ENCODE results near the gene NACAD.

The NACAD gene

DNA sequence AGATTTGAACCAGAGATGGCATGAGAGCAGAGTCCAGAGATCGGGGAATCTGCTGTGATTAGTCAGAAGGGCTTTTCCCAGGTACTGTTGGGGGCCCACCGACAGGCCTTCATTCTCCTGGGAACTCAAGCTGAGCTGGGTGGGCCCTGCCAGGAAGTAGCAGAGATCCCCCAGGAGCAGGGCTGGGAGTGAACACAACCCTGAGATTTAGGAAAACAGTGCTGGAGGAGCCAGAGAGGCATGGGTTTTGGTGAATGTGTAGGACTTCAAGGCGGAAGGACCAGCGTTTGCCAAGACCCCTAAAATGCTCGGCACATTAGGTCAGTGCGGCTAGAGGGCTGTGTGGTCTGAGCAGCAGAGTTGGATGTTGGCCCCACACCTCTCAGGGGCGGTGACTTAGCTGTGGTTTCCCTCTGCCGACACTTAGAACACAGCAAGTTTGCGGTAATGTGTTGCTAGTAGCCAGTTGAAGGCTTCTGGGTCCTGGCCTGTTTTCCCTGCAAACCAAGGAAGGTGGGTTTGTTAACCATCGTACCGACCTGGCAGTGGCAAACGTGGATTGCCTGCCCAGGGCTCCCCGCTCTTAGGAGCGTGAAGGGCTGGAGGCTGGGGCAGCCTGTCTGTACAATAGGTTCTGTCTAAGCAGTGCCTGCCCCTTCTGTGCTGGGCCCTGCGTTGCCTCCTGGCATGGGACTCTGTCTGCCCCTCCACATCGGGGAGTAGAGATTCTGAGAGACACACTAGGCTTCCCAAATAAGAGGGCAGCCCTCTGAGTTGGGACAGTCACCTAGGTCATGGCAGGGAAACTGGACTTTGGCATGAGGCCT is 14.0 kb downstream of the NACAD start:
- DNase-seq: no peak

DNA sequence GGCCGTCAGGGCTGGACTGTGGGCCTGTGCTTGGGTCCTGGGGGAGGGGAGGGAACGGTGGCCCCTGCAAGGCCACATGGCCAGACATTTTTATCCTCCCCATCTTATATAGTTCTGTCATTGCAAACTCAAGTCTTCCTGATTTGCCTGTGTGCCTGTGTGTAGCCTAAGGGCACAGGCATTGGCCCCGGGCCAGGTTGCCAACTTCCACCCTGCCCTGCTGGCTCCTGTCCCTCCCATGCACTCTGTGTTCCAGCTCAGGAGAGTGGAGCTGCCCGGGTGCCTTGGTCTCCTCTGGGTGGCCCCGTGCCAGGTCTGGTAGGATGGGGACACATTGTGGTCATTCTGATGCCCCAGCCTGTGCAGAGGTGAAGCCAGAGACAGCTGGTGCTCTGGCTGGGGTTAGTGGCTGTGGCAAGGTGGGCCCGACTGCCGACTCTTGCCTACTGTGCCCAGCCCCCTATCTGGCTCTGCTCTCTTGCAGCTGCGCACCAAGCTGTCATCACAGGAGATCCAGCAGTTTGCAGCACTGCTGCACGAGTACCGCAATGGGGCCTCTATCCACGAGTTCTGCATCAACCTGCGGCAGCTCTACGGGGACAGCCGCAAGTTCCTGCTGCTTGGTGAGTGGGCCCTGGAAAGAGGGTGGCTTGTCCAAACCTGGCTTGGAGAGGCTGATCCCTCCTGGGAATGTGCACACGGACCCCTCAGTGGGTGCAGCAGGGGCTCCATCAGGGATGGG is 14.8 kb downstream of the NACAD start:
- peak in 11 of 51 donors; percentile 18 to 58 (median 38) for DNase-seq

DNA sequence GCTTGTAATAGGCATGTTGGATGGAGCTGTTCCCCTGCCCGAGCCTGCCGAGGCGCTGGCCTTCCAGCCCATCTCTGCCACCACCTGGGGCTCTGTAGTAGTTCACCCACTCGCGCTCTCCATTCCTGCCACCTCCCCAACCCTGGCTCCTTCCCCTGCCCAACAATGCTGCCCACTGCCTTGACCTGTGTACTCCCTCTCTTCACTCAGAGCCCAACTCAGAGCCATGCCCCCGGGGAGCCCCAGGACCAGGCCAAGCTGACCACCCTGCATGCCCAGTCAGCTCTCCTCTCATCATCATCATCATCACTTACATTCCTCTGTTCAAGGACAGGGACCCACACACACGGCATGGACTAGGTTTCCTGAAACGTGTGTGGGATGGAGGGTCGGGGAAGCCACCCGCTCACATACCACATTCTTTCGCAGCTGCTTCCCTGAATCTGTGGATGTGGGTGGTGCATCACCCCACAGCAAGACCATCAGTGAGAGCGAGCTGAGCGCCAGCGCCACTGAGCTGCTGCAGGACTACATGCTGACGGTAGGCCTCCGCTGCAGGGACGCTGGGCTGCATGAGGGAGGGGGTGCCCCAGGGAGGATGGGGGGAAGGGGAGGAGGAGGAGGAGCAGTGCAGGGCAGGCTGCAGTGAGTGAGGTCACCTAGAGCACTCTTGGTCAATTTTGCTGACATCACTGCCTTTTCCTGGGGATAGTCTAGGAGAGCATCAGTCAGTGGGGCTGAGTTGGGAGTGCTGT is 15.6 kb downstream of the NACAD start:
- peak in 3 of 51 donors; percentile 25 to 34 (median 32) for DNase-seq

DNA sequence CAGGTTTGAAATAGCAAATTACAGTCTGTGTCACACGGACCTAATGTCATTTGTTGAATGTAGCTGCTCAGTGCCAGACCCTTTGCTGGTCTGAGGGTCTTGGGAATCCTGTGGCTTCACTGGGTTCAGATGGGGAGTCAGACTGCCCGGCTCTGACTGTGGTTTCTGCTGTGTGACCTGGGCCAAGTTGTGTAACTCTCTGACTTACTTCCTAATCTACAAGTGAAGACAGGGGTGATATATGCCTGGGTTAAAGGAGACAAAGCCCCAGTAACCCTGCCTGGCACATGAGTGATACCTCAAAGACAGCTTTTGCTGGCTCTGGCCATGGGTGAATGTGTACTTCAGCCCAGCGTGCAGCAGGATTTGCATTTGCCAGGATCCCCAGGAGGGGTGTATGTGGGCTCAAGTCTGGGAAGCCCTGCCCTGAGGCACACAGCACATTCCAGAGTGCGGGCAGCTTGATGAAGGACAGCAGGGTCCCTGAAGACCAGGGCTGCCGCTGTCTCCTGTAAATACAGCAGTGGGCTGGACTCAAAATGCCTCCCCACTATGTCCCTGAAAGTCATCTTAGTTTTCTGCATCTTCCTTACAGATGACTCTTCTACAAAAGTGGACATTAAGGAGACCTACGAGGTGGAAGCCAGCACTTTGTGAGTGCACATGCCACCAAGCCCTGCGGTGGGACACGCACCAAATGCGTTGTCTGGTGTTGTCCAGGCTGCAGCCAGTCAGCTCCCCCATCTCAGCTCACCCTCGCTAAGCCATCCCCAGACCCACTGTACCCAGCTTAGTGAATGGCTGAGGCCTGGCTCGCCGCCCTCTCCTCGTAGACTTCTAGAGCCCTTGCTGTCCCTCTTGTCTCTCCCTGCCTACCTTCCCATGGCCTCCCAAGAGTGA is 16.4 kb downstream of the NACAD start:
- DNase-seq: no peak

DNA sequence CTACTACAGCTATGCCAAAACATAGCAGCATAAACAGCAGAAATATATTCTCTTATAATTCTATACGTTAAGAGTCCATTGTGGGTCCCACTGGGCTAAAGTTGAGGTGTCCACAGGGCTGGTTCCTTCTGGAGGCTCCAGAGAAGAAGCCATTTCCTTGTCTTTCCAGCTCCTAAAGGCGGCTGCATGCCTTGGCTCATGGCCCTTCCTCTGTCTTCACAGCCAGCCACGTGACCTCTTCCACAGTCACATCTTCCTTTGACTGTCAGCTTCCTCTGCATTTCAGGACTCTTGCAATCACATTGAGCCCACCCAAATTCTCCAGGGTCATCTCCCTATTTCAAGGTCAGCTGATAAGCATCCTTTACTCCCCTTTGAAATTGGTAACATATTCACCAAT is 17.2 kb downstream of the NACAD start:
- DNase-seq: no peak

DNA sequence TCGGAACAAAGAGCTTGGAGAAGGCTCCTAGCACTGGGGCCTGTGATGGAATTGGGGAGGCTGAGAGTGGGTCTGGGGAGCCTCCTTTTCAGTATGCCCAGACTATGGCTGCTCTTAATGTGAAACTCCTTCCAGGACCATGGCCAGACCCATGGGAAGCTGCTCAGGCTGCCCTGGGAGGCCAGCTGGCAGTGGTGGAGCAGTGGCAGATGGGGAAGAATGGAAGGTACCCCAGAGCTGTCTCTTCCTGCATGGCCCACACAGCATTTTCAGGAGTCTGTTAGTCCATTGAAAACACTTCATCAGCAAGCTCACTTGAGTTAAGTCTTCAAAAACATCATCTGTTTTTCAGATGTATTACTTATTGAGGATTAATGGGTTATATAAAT is 18.5 kb downstream of the NACAD start:
- no peak for DNase-seq

DNA sequence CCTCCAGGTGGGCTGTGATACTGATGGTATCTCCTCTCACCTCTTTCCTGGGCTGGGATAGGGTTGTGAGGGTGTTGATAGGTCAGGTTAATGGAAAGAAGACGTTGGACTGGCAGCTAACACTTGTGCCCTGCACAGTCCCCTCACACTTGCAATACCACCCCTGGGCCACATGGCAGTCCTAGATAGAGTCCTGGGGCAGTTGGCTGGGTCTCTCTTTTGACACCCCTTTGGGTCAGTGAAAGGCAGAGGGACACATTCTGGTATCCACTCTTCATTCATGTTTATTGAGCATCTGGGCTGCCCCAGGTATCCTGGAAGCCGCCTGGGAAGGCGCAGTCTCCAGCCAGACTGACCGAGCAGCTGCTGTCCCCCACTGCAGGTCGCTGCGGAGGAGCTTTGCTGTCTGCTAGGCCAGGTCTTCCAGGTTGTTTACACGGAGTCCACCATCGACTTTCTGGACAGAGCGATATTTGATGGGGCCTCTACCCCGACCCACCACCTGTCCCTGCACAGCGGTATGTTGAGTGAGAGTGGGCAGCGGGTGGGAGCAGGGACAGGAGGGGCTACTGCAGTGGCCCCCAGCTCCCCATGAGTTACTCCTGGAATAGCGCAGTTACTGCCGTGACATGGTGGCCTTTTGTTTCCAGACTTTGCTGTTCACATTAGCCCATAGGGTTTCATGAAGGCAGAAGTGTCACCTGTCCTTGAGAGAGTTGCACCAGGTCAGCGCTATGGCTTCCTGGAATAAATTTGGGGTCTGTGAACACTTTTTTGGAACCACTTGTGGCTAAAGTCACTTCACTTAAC is 19.1 kb downstream of the NACAD start:
- DNase-seq: no peak

DNA sequence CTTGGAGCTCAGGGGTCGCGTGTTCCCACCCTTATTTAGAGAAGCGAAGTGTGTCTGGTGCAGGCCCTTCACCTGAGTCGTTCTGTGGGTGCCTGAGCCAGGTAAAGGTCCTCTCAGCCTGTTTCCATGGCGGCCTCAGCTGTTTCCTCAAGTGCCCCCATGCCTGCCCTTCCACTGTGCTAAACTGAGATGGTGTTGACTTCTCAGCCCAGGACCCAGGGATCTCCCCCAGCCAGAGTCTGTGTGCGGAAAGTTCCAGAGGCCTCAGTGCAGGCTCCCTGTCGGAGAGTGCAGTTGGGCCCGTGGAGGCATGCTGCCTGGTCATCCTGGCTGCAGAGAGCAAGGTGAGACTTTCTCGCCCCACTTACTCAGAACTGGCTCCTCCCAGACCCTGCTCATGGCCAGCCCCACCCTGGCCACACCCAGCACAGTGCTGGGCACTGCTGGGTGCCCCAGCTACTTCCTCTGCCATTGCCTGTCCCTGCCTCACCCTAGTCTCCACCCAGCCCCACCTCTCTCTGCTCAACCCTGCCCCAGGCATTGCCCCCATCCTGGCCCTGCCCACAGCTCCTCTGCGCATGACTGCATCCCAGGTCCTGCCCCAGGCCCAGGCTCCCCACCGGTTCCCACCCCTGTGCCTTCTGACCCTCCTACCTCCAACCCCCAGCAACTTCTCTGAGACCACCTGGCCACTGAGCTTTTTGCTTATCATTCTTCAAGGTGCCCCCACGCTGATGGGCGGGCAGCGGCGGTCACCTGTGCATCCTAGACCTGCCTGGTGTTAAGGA is 20.3 kb downstream of the NACAD start:
- no peak for DNase-seq

DNA sequence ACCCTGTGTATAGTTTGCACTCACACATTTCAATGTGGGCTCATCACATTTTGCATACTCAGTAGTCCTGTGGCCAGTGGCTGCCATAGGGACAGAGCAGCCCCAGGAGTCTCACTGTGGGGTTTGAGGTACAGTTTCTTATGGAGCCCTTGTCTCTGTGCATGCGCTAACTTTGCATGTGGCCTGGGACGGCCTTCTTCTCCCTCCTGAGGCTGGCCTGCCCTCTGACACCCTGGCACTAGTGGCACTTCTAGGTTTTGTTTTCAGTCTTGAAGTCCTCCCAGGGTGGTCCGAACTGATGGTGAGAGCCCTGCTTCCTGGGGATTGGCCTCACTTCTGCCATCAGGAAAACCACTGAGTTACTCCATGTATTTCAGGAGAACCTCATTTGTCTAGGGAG is 21.2 kb downstream of the NACAD start:
- no peak for DNase-seq

DNA sequence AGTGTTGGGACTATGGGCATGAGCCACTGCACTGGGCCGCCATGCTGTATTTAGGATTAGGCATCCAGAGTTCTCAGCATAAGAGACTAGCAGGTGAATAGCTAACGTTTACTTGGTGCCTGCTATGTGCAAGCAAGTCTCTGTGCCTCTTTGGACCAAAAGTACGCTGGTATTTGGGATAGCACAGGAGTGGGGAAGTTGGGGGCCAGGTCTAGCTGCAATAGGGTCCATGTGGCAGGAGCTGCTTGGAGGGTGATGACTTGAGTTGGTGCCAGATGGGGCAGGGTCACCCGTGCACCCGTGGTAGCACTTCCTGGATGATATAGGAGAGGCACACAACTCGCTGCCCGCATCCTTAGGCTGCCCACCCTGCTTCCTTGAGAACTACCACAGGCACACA is 22.4 kb downstream of the NACAD start:
- no peak for DNase-seq

DNA sequence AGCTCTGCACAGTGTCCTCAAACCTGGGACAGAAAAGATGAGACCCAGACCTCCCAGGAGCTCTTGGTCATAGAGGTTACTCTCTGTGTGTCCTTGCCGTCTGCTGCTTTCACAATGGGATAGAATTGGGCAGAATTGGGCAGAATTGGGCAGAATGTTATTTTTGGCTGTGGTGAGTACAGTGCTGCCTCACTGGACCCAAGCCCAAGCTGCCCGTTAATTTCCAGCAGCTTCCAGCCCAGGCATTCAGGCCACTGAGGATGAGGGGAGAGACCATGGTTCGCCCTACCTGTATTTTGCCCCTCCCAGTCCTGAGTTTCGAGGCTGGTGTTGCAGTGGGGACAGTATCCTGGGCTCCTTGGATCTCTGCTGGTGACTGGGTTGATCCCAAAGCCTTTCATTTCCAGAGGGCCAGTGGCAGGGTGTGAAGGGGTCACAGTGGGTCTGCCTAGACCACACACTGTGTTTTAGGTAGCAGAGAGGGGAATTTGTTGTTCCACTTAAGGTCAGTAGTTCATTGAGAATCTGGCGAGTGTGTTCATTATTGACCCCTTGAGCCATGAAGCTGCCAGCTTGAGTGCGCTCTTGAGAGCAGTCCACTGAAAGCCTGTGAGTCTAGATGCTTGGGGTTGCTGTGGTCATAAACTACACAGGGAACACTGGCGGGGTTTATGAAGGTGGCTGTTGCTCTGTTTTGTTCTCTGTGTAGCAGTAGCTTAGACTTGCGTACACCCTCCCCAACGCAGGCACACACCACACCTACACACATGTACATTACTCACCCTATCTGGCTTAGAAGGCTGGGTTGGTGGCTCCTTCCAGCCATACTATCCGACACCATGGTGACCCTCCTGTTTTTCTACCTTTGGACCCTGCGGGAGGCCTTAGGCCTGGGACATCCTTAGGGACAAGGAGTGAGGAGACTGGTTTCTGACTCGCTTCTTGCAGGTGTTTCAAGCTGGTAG is 23.5 kb downstream of the NACAD start:
- DNase-seq: no peak

DNA sequence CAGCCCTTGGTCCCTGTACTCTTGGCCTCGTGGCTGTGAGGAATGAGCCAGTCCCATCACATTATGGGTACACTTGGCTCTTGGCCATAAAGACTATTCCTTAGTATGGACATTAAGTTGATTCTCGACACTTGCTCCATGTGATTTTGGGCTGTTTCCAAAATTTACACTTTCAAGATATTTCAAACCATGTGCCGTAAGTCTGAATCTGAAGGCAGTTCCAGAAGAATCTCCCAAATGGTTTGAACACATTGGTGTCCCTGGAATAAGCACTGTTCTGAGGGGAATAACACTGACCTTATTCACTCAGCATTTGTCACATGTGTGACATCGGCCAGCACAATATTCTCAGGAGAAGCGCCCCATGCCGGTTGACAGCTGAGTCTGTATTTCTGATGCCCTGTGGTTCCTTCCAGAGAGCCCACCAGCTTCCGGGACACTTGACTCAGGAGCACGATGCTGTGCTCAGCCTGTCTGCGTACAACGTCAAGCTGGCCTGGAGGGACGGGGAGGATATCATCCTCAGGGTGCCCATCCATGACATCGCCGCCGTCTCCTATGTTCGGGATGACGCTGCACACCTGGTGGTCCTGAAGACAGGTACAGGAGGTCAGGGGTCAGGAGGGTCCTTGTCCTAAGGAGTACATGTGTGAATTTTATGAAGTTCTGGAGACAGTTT is 24.6 kb downstream of the NACAD start:
- DNase-seq: no peak

DNA sequence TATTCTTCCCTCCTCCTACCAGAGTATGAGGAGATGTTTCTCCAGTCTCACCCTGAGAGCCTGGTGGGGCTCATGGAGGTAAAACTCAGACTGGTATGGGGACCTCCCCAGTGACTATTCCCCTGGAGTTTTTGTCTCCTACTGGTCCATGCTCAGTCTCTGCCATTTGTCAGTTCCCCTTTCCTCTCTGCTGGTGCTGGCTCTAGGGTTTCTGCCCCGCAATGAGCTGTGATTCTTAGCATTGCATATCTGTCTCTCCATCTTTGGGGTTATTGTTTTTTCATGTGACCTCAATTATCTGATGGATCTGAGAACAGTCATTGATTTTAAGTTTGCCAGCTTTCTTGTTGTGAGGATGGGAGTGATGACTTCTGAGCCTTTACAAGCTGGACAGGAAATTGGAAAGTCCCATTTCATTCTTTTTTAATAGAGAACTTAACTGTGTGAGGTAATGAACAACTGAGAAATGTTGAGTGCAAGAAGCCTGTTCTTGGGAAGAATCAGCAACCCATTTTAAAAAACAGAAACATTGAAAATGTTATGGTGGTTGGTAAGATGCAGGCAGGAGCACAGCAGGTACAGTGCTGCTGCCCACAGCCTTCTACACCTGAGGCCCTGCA is 26.9 kb downstream of the NACAD start:
- no peak for DNase-seq

DNA sequence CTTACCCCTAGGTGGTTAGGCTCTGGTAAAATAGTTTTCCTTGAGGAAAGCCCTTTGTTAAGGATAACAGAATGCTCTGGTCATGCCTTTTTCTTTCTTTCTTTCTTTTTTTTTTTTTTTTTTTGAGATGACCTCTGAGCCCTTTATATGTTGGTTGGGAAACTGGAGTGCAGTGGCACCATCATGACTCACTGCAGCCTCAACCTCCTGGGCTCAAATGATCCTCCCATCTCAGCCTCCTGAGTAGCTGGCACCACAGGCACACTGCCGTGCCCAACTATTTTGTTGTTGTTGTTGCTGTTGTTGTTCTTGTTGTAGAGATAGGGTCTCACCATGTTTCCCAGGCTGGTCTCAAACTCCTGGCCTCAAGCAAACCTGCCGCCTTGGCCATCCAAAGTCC is 27.4 kb downstream of the NACAD start:
- DNase-seq: no peak

DNA sequence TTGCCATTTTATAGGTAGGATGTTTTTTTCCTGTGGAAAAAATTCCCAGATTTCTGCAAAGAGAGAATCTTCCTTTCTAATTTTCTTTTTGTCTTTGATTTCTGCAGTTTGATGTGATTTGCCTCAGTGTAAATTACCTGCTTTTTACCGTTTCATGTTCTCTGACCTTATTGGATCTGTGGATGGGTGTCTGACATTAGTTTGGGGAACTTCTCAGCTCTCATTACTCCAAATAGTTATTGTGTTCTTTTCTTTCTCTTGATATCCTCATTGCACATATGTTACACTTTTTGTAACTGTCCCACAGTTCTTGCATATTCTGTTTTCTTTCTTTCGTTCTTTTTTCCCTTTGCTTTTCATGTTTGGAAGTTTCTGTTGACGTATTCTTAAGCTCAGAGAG is 28.5 kb downstream of the NACAD start:
- no peak for DNase-seq

DNA sequence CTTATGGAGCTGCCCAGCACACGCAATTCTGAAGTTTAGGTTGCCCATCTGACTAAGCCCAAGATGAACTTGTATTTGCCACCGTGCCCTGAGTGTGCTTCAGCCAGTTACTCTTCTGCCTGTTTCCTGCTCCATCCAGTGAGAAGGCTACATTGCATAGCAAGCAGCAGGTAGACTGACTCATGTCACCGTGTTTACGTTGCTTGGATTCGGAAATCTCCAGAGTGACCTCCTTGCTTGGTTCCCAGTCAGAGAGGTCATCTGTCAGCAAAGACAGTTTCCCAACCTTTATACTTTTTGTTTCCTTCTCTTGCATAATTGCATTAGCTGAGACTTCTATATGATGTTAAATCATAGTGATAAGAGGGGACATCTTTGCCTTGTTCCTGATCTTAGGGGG is 30.9 kb downstream of the NACAD start:
- DNase-seq: no peak

DNA sequence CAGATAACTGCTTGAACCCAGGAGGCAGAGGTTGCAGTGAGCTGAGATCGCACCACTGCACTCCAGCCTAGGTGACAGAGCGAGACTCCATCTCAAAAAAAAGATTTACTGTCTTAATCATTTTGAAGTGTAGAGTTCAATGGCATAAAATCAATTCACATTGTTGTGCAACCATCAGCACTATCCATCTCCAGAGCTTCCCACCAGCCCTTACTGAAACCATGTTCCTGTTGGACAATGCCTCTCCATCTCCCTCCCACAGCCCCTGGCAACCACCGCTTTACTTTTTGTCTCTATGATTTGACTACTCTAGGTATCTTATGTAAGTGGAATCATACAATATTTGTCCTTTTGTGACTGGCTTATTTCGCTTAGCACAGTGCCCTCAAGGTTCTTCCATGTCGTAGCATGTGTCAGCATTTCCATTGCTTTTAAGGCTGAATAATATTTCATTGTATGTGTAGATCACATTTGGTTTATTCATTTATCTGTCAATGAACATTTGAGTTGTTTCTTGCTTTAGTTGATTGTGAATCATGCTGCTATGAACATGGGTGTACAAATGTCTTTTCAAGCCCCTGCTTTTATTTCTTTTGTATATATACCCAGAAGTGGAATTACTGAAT is 33.1 kb downstream of the NACAD start:
- DNase-seq: no peak
